ENCODE measurements around the gene STEAP1B.
"Not testable (repeated sequence)": the region's sequence is repeated elsewhere in the genome, so short reads cannot be mapped to it uniquely, and the experiment has no call there.

GRCh38 chr7:22507320-22507719 lies 7.3 kb upstream of the STEAP1B start:
- not testable (repeated sequence) for TF ChIP-seq CTCF (IDR thresholded peaks at IDR 0.05; ENCODE audit: insufficient read depth, low read depth, low read length); EZH2 (IDR thresholded peaks at IDR 0.05; ENCODE audit: insufficient read depth, low read length)

Measured in astrocyte (in vitro differentiated cells and primary cell).